Measurements from ENCODE around the gene ARID3B. TPM values are rescaled to one million over a fixed set of nuclear protein-coding genes. Genes with fewer than 3 reads are reported as not detected.

ARID3B gene
- total and polyA plus RNA-seq, 2 of the 13 experiments (the other 11 are each of a cell fraction or from before 2014, with no cell fraction given): 5.3 to 12.8 TPM

DNA sequence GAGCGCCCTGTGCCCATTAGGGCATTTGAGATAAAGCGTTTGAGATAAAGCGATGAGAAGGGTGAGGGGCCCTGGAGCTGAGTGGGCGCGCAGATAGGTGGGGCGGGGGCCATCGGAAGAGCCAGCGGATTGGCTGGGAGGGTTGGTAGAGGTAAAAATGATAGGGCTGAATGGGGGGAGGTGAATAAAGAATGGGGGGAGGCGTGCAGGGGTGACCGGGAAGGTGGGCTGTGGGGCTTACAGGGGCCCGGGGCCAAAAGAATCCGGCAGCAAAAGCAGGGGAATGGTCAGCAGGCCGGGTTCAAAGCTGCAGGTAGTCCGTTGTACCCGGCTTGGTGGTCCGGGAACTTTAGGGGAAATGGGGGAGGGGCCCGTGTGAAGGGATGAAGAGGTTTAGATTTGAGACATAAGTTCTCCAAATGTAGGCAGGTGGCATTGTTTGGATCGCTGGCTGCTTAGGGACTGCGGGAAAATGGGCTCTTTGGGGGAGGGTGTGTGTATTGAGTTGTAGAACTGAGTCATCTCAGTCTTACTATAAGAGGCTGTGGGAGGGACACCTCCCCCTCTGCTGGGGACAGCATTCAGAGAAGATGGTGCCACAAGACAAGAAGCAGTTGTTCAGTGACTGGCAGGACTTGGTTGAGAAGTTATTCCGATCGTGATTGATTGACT lies 610 bp downstream of the ARID3B start:
- H4K20me1 ChIP-seq (ENCODE audit: insufficient read depth, low read length): peaks cover 20% of the 10 kb centered on the region
- H3K27me3 ChIP-seq (ENCODE audit: control insufficient read depth in 1 of 2, insufficient read depth in 2 of 2, low read length in 2 of 2): no peaks in the 10 kb centered on the region; a peak in 1 of 5 replicates
- peaks cover 12% of the 10 kb centered on the region for H3K79me2 ChIP-seq (ENCODE audit: insufficient read depth, low read length)
- CTCF ChIA-PET (ENCODE audit: low intra/inter-chr PET ratio, low total read pairs): no interaction called here
- H3K4me2 ChIP-seq (ENCODE audit: low read depth, low read length): peak overlapping the region; percentile 79
- peak overlapping the region; percentile 76 for H3K9ac ChIP-seq (ENCODE audit: insufficient read depth, low read depth, low read length)
- peak; percentile 49 for FAIRE-seq
- DNase-seq (ENCODE audit: low spot score): peak; percentile 29
- ATAC-seq: no peak; the same call in 2 of the 3 replicates
- TSS peak; percentile 46 for BruUV-seq (replicated peaks)
- H3K9me3 ChIP-seq (ENCODE audit: low read length): no peaks in the 10 kb centered on the region
- H3K4me1 ChIP-seq (ENCODE audit: insufficient read depth, low read length): peaks cover 44% of the 10 kb centered on the region
- peak overlapping the region; percentile 48 for H3K27ac ChIP-seq (ENCODE audit: extremely low read length, insufficient read depth, low read length)
- intact Hi-C loops (cut with micrococcal nuclease; ENCODE audit: unreplicated experiment) (loop anchor here (1.0 kb wide), 1 partner anchor 74 kb away; the partner anchor contains the start of gene CLK3), in situ Hi-C loops (cut with HindIII; ENCODE audit: extremely low pct_ligation_motif_present, low pct_unique_long_range_greater_than_20kb) (loop anchor here (10.0 kb wide), 1 partner anchor 243 kb away; the partner anchor contains the start of gene CSK)
- H3K4me3 ChIP-seq (replicated peaks in 1 of 3; ENCODE audit: insufficient read depth in 1 of 3, low read depth in 2 of 3, low read length in 3 of 3): peak overlapping the region; percentile 97 to 99 (median 98)
- no peaks in the 10 kb centered on the region; a peak in 1 of 5 replicates for H3K36me3 ChIP-seq (replicated peaks in 1 of 2; ENCODE audit: control insufficient read depth in 1 of 2, insufficient read depth in 2 of 2, low read length in 2 of 2)
- POLR2A ChIA-PET: interaction anchor here (0.6 to 2.3 kb wide), 5 partner anchors 33 to 107 kb away, joined by 3 to 19 read pairs (median 3); partner anchors contain the start of gene CLK3
- WGBS (ENCODE audit: low lambda C conversion rate): 8% methylated on average over 21 of the region's 21 CpGs
- H2AFZ ChIP-seq (ENCODE audit: low read length): no peak overlapping the region
- TF ChIP-seq FOSL2 (CRISPR knock-in tag; IDR thresholded peaks at IDR 0.05) (peak; percentile 72), PCBP1 (IDR thresholded peaks at IDR 0.05; ENCODE audit: borderline replicate concordance, low read depth, low read length) (0 out of 2 replicates have a peak, but pooled peaks have one; percentile 47), SAP130 (CRISPR knock-in tag; IDR thresholded peaks at IDR 0.05; ENCODE audit: low read depth) (0 out of 2 replicates have a peak, but pooled peaks have one; percentile 7), BCL6 (CRISPR knock-in tag; IDR thresholded peaks at IDR 0.05) (peak; percentile 53), NR2F6 (IDR thresholded peaks at IDR 0.05) (no peak), NR2F6 (CRISPR knock-in tag; IDR thresholded peaks at IDR 0.05) (no peak), POLR2AphosphoS2 (IDR thresholded peaks at IDR 0.05; ENCODE audit: low read depth, low read length) (no peak), KMT2B (CRISPR knock-in tag; IDR thresholded peaks at IDR 0.05) (peak; percentile 29; the same call in 1 of the 2 replicates), ONECUT2 (CRISPR knock-in tag; IDR thresholded peaks at IDR 0.05) (no peak), ZNF687 (CRISPR knock-in tag; IDR thresholded peaks at IDR 0.05) (peak; percentile 5; the same call in 1 of the 2 replicates)
- TF ChIP-seq, protein P1, sequence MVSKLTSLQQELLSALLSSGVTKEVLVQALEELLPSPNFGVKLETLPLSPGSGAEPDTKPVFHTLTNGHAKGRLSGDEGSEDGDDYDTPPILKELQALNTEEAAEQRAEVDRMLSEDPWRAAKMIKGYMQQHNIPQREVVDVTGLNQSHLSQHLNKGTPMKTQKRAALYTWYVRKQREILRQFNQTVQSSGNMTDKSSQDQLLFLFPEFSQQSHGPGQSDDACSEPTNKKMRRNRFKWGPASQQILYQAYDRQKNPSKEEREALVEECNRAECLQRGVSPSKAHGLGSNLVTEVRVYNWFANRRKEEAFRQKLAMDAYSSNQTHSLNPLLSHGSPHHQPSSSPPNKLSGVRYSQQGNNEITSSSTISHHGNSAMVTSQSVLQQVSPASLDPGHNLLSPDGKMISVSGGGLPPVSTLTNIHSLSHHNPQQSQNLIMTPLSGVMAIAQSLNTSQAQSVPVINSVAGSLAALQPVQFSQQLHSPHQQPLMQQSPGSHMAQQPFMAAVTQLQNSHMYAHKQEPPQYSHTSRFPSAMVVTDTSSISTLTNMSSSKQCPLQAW (CRISPR knock-in tag; IDR thresholded peaks at IDR 0.05): 0 out of 2 replicates have a peak, but pooled peaks have one; percentile 45
- TF ChIP-seq, protein P2, sequence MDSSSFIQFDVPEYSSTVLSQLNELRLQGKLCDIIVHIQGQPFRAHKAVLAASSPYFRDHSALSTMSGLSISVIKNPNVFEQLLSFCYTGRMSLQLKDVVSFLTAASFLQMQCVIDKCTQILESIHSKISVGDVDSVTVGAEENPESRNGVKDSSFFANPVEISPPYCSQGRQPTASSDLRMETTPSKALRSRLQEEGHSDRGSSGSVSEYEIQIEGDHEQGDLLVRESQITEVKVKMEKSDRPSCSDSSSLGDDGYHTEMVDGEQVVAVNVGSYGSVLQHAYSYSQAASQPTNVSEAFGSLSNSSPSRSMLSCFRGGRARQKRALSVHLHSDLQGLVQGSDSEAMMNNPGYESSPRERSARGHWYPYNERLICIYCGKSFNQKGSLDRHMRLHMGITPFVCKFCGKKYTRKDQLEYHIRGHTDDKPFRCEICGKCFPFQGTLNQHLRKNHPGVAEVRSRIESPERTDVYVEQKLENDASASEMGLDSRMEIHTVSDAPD (CRISPR knock-in tag; IDR thresholded peaks at IDR 0.05): no peak

Data from HepG2 (cell line).